Naive thymus-derived CD4-positive, alpha-beta T cell (primary cell): ENCODE measurements around the gene GPC6. TPM values are rescaled to one million over a fixed set of nuclear protein-coding genes. Genes with fewer than 3 reads are reported as not detected.

Experiments used
- ATAC-seq: fragments of 150-1000 bp; cut with Tn5 transposase; 2 replicates; pipeline ENCODE4 v1.10.0; 2021; ENCODE audit warnings: mild to moderate bottlenecking, moderate library complexity
- CTCF ChIA-PET: fragments of 350-600 bp; sonication (Branson Sonifier 250); formaldehyde crosslinking; loops from one replicate; lab custom pipeline; 2021; ENCODE audit warnings: antibody characterized with exemption; lab: Charles Lee
- POLR2A ChIA-PET: fragments of 350-600 bp; sonication (Branson Sonifier 250); formaldehyde crosslinking; loops from one replicate; lab custom pipeline; 2021; ENCODE audit warnings: antibody characterized with exemption, inconsistent platforms; lab: Charles Lee
- DNase-seq, 9 donors: peaks; one replicate each; pipeline versions ENCODE4 v3.0.0 to v3.0.0-alpha.2; 2020 to 2022; ENCODE audit warnings: mixed read lengths in 1 of 9
- H3K27ac ChIP-seq: one replicate; pipeline ENCODE4 v1.7.0; 2013; ENCODE audit warnings: mild to moderate bottlenecking, low read depth, low read length, moderate library complexity
- H3K27me3 ChIP-seq, 2 donors: one replicate each; pipeline ENCODE4 v1.7.0; 2013; ENCODE audit warnings: low read length in 2 of 2, mild to moderate bottlenecking in 2 of 2, moderate library complexity in 2 of 2; ENCODE audit not compliant: control insufficient read depth in 2 of 2, insufficient read depth in 2 of 2
- H3K36me3 ChIP-seq, 3 experiments: 1 replicate in 2 of 3; 2 replicates in 1 of 3; pipeline ENCODE4 v1.7.0; 2013; ENCODE audit warnings: low read length in 3 of 3, mild to moderate bottlenecking in 3 of 3, moderate library complexity in 1 of 3; ENCODE audit not compliant: insufficient read depth in 3 of 3, control insufficient read depth in 2 of 3
- H3K4me1 ChIP-seq, 2 donors: one replicate each; pipeline ENCODE4 v1.7.0; 2013; ENCODE audit warnings: low read length in 2 of 2, mild to moderate bottlenecking in 2 of 2, moderate library complexity in 1 of 2; ENCODE audit not compliant: control insufficient read depth in 2 of 2, insufficient read depth in 2 of 2
- H3K4me3 ChIP-seq: 2 replicates; pipeline ENCODE4 v1.7.0; 2013; ENCODE audit warnings: mild to moderate bottlenecking, low read length
- H3K9me3 ChIP-seq, 3 experiments: 1 replicate in 2 of 3; 2 replicates in 1 of 3; pipeline ENCODE4 v1.7.0; 2013; ENCODE audit warnings: low read length in 3 of 3; ENCODE audit not compliant: control insufficient read depth in 2 of 3
- H3K27ac Mint-ChIP-seq, 9 donors: one replicate each; pipeline ENCODE4 v1.8.0; 2020 to 2022; ENCODE audit warnings: mixed read lengths in 9 of 9, mild to moderate bottlenecking in 8 of 9, moderate library complexity in 5 of 9, inconsistent platforms in 2 of 9
- H3K27me3 Mint-ChIP-seq, 5 donors: one replicate each; pipeline ENCODE4 v1.8.0; 2021 to 2022; ENCODE audit warnings: mixed read lengths in 5 of 5, mild to moderate bottlenecking in 1 of 5
- H3K36me3 Mint-ChIP-seq, 5 donors: one replicate each; pipeline ENCODE4 v1.8.0; 2020 to 2022; ENCODE audit warnings: mixed read lengths in 5 of 5, mild to moderate bottlenecking in 3 of 5, inconsistent platforms in 1 of 5
- H3K4me1 Mint-ChIP-seq, 7 donors: one replicate each; pipeline ENCODE4 v1.8.0; 2020 to 2022; ENCODE audit warnings: mixed read lengths in 7 of 7, mild to moderate bottlenecking in 3 of 7, inconsistent platforms in 1 of 7
- H3K4me3 Mint-ChIP-seq, 10 donors: one replicate each; pipeline ENCODE4 v1.8.0; 2020 to 2022; ENCODE audit warnings: mild to moderate bottlenecking in 10 of 10, mixed read lengths in 10 of 10, moderate library complexity in 6 of 10, inconsistent platforms in 2 of 10
- H3K9me3 Mint-ChIP-seq, 11 donors: one replicate each; pipeline ENCODE4 v1.8.0; 2020 to 2022; ENCODE audit warnings: mixed read lengths in 11 of 11, mild to moderate bottlenecking in 4 of 11, inconsistent platforms in 1 of 11, moderate library complexity in 1 of 11
- intact Hi-C, 2 donors: fragments of 100-400 bp; cut with micrococcal nuclease; formaldehyde crosslinking; loops; one replicate each; pipeline ENCODE4 v1.15.1; 2023
- polyA plus RNA-seq, 2 donors: library from polyadenylated mRNA; unstranded; fragments of 300-500 nt; fragmentation: Illumina TruSeq; gene quantifications; one replicate each; pipeline ENCODE4 v1.2.3, GENCODE V29; 2021
- total RNA-seq, 6 experiments: library from RNA in 5 of 6; stranded (reverse) in 5 of 6; gene quantifications; 1 replicate in 5 of 6; 2 replicates in 1 of 6; pipeline ENCODE4 v1.2.3 and lab custom pipeline; 2021 to 2026

Gene GPC6
- total and polyA plus RNA-seq, 7 experiments from 2014 or later = not detected

- H3K4me3 Mint-ChIP-seq = no peak overlapping the region
- intact Hi-C loops = no loop called here
- H3K27ac Mint-ChIP-seq = no peak overlapping the region
- Histone ChIP-seq H3K4me1 (no peaks in the 10 kb centered on the region), H3K27ac (no peak overlapping the region), H3K36me3 (no peaks in the 10 kb centered on the region), H3K4me3 (no peak overlapping the region), H3K27me3 (no peaks in the 10 kb centered on the region), H3K9me3 (no peaks in the 10 kb centered on the region)
- H3K9me3 Mint-ChIP-seq = peaks cover 0 to 6% (median 0%) of the 10 kb centered on the region in 11 donors
- no peak for ATAC-seq
- CTCF ChIA-PET = no interaction called here
- no peak for DNase-seq
- H3K27me3 Mint-ChIP-seq = peaks cover 0 to 16% (median 9%) of the 10 kb centered on the region in 5 donors
- H3K4me1 Mint-ChIP-seq = no peaks in the 10 kb centered on the region
- POLR2A ChIA-PET = no interaction called here
- H3K36me3 Mint-ChIP-seq = no peaks in the 10 kb centered on the region
Observed at GRCh38 chr13:93851236-93851635, 624.6 kb downstream of the GPC6 start.

- DNase-seq = no peak
- ChIA-PET POLR2A (no interaction called here), CTCF (no interaction called here)
- intact Hi-C loops = no loop called here
- Mint-ChIP-seq H3K36me3 (no peaks in the 10 kb centered on the region), H3K4me3 (no peak overlapping the region), H3K27ac (no peak overlapping the region), H3K9me3 (peaks cover 0 to 6% (median 0%) of the 10 kb centered on the region in 11 donors), H3K27me3 (peaks cover 0 to 24% (median 9%) of the 10 kb centered on the region in 5 donors), H3K4me1 (no peaks in the 10 kb centered on the region)
- Histone ChIP-seq H3K9me3 (no peaks in the 10 kb centered on the region), H3K36me3 (no peaks in the 10 kb centered on the region), H3K27ac (no peak overlapping the region), H3K4me1 (no peaks in the 10 kb centered on the region), H3K4me3 (no peak overlapping the region), H3K27me3 (no peaks in the 10 kb centered on the region)
- no peak for ATAC-seq
Observed at GRCh38 chr13:93853912-93854311, 627.3 kb downstream of the GPC6 start.

- DNase-seq (no peak), ATAC-seq (no peak)
- no peaks in the 10 kb centered on the region for H3K27me3 ChIP-seq
- intact Hi-C loops = no loop called here
- no peaks in the 10 kb centered on the region for H3K36me3 ChIP-seq
- ChIA-PET CTCF (no interaction called here), POLR2A (no interaction called here)
- H3K4me3 Mint-ChIP-seq = no peak overlapping the region
- no peaks in the 10 kb centered on the region for H3K4me1 ChIP-seq
- no peaks in the 10 kb centered on the region for H3K4me1 Mint-ChIP-seq
- H3K27ac Mint-ChIP-seq = no peak overlapping the region
- H3K9me3 ChIP-seq = no peaks in the 10 kb centered on the region
- H3K36me3 Mint-ChIP-seq = no peaks in the 10 kb centered on the region
- H3K27ac ChIP-seq = no peak overlapping the region
- no peak overlapping the region for H3K4me3 ChIP-seq
- H3K9me3 Mint-ChIP-seq = no peaks in the 10 kb centered on the region
- H3K27me3 Mint-ChIP-seq = peaks cover 0 to 25% (median 14%) of the 10 kb centered on the region in 5 donors
Observed at GRCh38 chr13:93857126-93857525, 630.5 kb downstream of the GPC6 start.

- intact Hi-C loops = no loop called here
- Mint-ChIP-seq H3K27ac (no peak overlapping the region), H3K4me1 (no peaks in the 10 kb centered on the region), H3K36me3 (no peaks in the 10 kb centered on the region), H3K9me3 (no peaks in the 10 kb centered on the region), H3K4me3 (no peak overlapping the region), H3K27me3 (peaks cover 0 to 27% (median 14%) of the 10 kb centered on the region in 5 donors)
- Histone ChIP-seq H3K4me1 (no peaks in the 10 kb centered on the region), H3K27me3 (no peaks in the 10 kb centered on the region), H3K27ac (no peak overlapping the region), H3K9me3 (no peaks in the 10 kb centered on the region), H3K36me3 (no peaks in the 10 kb centered on the region), H3K4me3 (no peak overlapping the region)
- ChIA-PET CTCF (no interaction called here), POLR2A (no interaction called here)
- ATAC-seq = no peak
- no peak for DNase-seq
Observed at GRCh38 chr13:93859716-93860115, 633.1 kb downstream of the GPC6 start.

- Mint-ChIP-seq H3K4me1 (no peaks in the 10 kb centered on the region), H3K27ac (no peak overlapping the region), H3K4me3 (no peak overlapping the region), H3K9me3 (no peaks in the 10 kb centered on the region), H3K36me3 (no peaks in the 10 kb centered on the region), H3K27me3 (peaks cover 0 to 21% (median 10%) of the 10 kb centered on the region in 5 donors)
- DNase-seq (no peak), ATAC-seq (no peak)
- Histone ChIP-seq H3K4me1 (no peaks in the 10 kb centered on the region), H3K36me3 (no peaks in the 10 kb centered on the region), H3K4me3 (no peak overlapping the region), H3K27me3 (no peaks in the 10 kb centered on the region), H3K27ac (no peak overlapping the region), H3K9me3 (no peaks in the 10 kb centered on the region)
- POLR2A ChIA-PET = no interaction called here
- CTCF ChIA-PET = interaction anchor here (0.7 kb wide), 1 partner anchor 44 kb away, joined by 3 read pairs; no protein-coding TSS in a partner anchor
- intact Hi-C loops = no loop called here
Observed at GRCh38 chr13:93861818-93862217, 635.2 kb downstream of the GPC6 start.

- POLR2A ChIA-PET = no interaction called here
- CTCF ChIA-PET = no interaction called here
- no peak overlapping the region for H3K27ac Mint-ChIP-seq
Observed at GRCh38 chr13:93862259-93862658, 635.7 kb downstream of the GPC6 start.

GRCh38 chr13:93865235-93865634 is 638.6 kb downstream of the GPC6 start:
- H3K36me3 Mint-ChIP-seq = no peaks in the 10 kb centered on the region
- no peaks in the 10 kb centered on the region for H3K27me3 ChIP-seq
- ChIA-PET CTCF (no interaction called here), POLR2A (no interaction called here)
- H3K27me3 Mint-ChIP-seq = peaks cover 0 to 18% (median 5%) of the 10 kb centered on the region in 5 donors
- H3K36me3 ChIP-seq = no peaks in the 10 kb centered on the region
- H3K27ac ChIP-seq = no peak overlapping the region
- DNase-seq (no peak), ATAC-seq (no peak)
- H3K27ac Mint-ChIP-seq = no peak overlapping the region
- intact Hi-C loops = no loop called here
- no peak overlapping the region for H3K4me3 Mint-ChIP-seq
- no peaks in the 10 kb centered on the region for H3K9me3 Mint-ChIP-seq
- H3K9me3 ChIP-seq = no peaks in the 10 kb centered on the region
- no peak overlapping the region for H3K4me3 ChIP-seq
- H3K4me1 ChIP-seq = no peaks in the 10 kb centered on the region
- H3K4me1 Mint-ChIP-seq = no peaks in the 10 kb centered on the region

More at GRCh38 chr13:93862259-93862658, 635.7 kb downstream of the GPC6 start:
- no peak for ATAC-seq
- Histone ChIP-seq H3K9me3 (no peaks in the 10 kb centered on the region), H3K4me1 (no peaks in the 10 kb centered on the region), H3K36me3 (no peaks in the 10 kb centered on the region), H3K27ac (no peak overlapping the region), H3K4me3 (no peak overlapping the region), H3K27me3 (no peaks in the 10 kb centered on the region)
- intact Hi-C loops = no loop called here
- H3K4me3 Mint-ChIP-seq = no peak overlapping the region
- DNase-seq = no peak
- no peaks in the 10 kb centered on the region for H3K36me3 Mint-ChIP-seq
- peaks cover 0 to 21% (median 10%) of the 10 kb centered on the region in 5 donors for H3K27me3 Mint-ChIP-seq
- no peaks in the 10 kb centered on the region for H3K4me1 Mint-ChIP-seq
- H3K9me3 Mint-ChIP-seq = no peaks in the 10 kb centered on the region
